Panc1 (cell line): ENCODE data around the gene C3orf70. TPM values are rescaled to one million over a fixed set of nuclear protein-coding genes. Genes with fewer than 3 reads are reported as not detected.

Source experiments
- ATAC-seq: fragments of 200-7000 bp; cut with Tn5 transposase; 2 replicates; pipeline ENCODE4 v1.9.1; 2020; ENCODE audit warnings: mild to moderate bottlenecking, moderate library complexity
- BruUV-seq: library from RNA; stranded (reverse); fragments of 400-500 nt; replicated peaks from 2 replicates; lab custom pipeline; 2021; lab: Mats Ljungman, UMichigan
- CTCF ChIA-PET: fragments of 300-600 bp; sonication (Branson Sonifier 250); formaldehyde crosslinking; loops from one replicate; lab custom pipeline; 2022; ENCODE audit warnings: antibody characterized with exemption; lab: Charles Lee
- POLR2A ChIA-PET: fragments of 300-600 bp; sonication (Branson Sonifier 250); formaldehyde crosslinking; loops from one replicate; lab custom pipeline; 2022; ENCODE audit warnings: antibody characterized with exemption; lab: Charles Lee
- DNase-seq: peaks from one replicate; pipeline ENCODE4 v3.0.0-alpha.2; 2010; ENCODE audit warnings: low read depth, low spot score
- H3K27ac ChIP-seq: 2 replicates; pipeline ENCODE4 v1.5.1; 2011; ENCODE audit warnings: mild to moderate bottlenecking, low read length, inconsistent platforms
- H3K27me3 ChIP-seq: fragments of 200-500 bp; sonication (Bioruptor generic); 2 replicates; pipeline ENCODE4 v1.6.0; 2014; ENCODE audit warnings: low read length, inconsistent platforms; ENCODE audit not compliant: control insufficient read depth, insufficient read depth
- H3K36me3 ChIP-seq: fragments of 200-500 bp; sonication (Bioruptor generic); 2 replicates; pipeline ENCODE4 v1.5.1; 2014; ENCODE audit warnings: inconsistent platforms, mild to moderate bottlenecking, low read length, moderate library complexity; ENCODE audit not compliant: control insufficient read depth, insufficient read depth
- H3K4me1 ChIP-seq: 2 replicates; pipeline ENCODE4 v1.5.1; 2011; ENCODE audit warnings: inconsistent platforms, mild to moderate bottlenecking, low read length, moderate library complexity; ENCODE audit not compliant: control insufficient read depth, insufficient read depth
- H3K4me3 ChIP-seq, 2 experiments: 2 replicates each; pipeline ENCODE4 v1.5.1; 2011 to 2012; ENCODE audit warnings: low read depth in 2 of 2, low read length in 2 of 2, mild to moderate bottlenecking in 2 of 2, inconsistent platforms in 1 of 2, moderate library complexity in 1 of 2
- H3K9me3 ChIP-seq: fragments of 200-500 bp; sonication (Bioruptor generic); 2 replicates; pipeline ENCODE4 v1.5.1; 2014; ENCODE audit warnings: low read depth, mild to moderate bottlenecking, inconsistent platforms, low read length, moderate library complexity; ENCODE audit not compliant: control insufficient read depth, insufficient read depth
- POLR2AphosphoS5 ChIP-seq: IDR thresholded peaks from 2 replicates; pipeline ENCODE4 v1.6.1; 2012; ENCODE audit warnings: mild to moderate bottlenecking, low read depth, low read length, moderate library complexity
- REST ChIP-seq, 2 experiments: IDR thresholded peaks; 2 replicates each; pipeline ENCODE4 v1.6.1; 2011 to 2012; ENCODE audit warnings: low read depth in 2 of 2, control low read depth in 1 of 2, low read length in 1 of 2, mild to moderate bottlenecking in 1 of 2, moderate library complexity in 1 of 2; ENCODE audit not compliant: insufficient read depth in 1 of 2
- SIN3A ChIP-seq: IDR thresholded peaks from 2 replicates; pipeline ENCODE4 v1.6.1; 2012; ENCODE audit warnings: low read depth, mild to moderate bottlenecking, low read length, moderate library complexity, borderline replicate concordance; ENCODE audit not compliant: insufficient read depth
- TCF7L2 ChIP-seq: IDR thresholded peaks from 2 replicates; pipeline ENCODE4 v1.6.1; 2011; ENCODE audit warnings: mild to moderate bottlenecking, low read depth, low read length, inconsistent platforms
- in situ Hi-C: cut with HindIII; loops from 2 replicates; pipeline ENCODE4 v1.10.0; 2016; ENCODE audit warnings: low sequenced_read_pairs, low pct_unique_long_range_greater_than_20kb
- intact Hi-C: fragments of 100-400 bp; cut with micrococcal nuclease; formaldehyde crosslinking; loops from one replicate; pipeline ENCODE4 v1.10.0; 2022; ENCODE audit not compliant: unreplicated experiment
- total RNA-seq: library from RNA; stranded (reverse); gene quantifications from one replicate; pipeline ENCODE4 v1.2.1, GENCODE V29; 2021; ENCODE audit not compliant: unreplicated experiment
- TF ChIP-seq, protein P1 (sequence below): fragments of 450-650 bp; IDR thresholded peaks from 2 replicates; pipeline ENCODE4 v1.5.1; 2017; ENCODE audit warnings: mild to moderate bottlenecking

Gene C3orf70
- total RNA-seq, 1 experiment from 2014 or later, result 0.10 TPM

DNA sequence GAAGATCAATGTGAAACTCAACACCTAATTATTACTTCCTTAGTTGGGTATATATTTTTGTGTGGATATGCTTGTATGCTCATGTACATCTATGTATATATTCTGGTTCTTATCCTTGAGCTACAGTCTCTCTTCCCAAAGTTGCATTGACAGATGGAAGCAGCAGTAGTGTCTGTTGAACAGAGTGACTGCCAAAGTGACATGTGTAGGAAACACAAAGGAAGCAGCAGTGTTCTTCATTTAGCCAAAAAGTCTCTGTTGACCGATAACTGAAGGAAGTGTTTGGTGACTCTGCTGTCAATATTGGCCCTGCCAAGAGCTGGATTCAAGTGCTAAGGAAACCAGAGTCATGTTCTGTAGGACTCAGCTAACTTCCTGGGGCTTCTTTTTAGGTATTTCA lies 123.8 kb downstream of the C3orf70 start:
- H3K4me3 ChIP-seq, result no peak overlapping the region
- intact Hi-C loops, result no loop called here
- no peaks in the 10 kb centered on the region for H3K27me3 ChIP-seq
- H3K9me3 ChIP-seq, result no peaks in the 10 kb centered on the region
- BruUV-seq, result no TSS peak
- ATAC-seq, result no peak
- DNase-seq, result no peak
- in situ Hi-C loops, result no loop called here
- no peak overlapping the region for H3K27ac ChIP-seq
- ChIA-PET CTCF (no interaction called here), POLR2A (no interaction called here)
- TF ChIP-seq, protein P1, sequence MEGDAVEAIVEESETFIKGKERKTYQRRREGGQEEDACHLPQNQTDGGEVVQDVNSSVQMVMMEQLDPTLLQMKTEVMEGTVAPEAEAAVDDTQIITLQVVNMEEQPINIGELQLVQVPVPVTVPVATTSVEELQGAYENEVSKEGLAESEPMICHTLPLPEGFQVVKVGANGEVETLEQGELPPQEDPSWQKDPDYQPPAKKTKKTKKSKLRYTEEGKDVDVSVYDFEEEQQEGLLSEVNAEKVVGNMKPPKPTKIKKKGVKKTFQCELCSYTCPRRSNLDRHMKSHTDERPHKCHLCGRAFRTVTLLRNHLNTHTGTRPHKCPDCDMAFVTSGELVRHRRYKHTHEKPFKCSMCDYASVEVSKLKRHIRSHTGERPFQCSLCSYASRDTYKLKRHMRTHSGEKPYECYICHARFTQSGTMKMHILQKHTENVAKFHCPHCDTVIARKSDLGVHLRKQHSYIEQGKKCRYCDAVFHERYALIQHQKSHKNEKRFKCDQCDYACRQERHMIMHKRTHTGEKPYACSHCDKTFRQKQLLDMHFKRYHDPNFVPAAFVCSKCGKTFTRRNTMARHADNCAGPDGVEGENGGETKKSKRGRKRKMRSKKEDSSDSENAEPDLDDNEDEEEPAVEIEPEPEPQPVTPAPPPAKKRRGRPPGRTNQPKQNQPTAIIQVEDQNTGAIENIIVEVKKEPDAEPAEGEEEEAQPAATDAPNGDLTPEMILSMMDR, result no peak
- no peak for TF ChIP-seq TCF7L2
- TF ChIP-seq POLR2AphosphoS5, result no peak
- no peak for TF ChIP-seq SIN3A
- TF ChIP-seq REST (IDR thresholded peaks at IDR 0.05; ENCODE audit: insufficient read depth in 1 of 2, low read depth in 2 of 2, low read length in 1 of 2), result no peak
- H3K36me3 ChIP-seq, result no peaks in the 10 kb centered on the region
- no peaks in the 10 kb centered on the region for H3K4me1 ChIP-seq

- no peak overlapping the region for H3K27ac ChIP-seq
- no peak for DNase-seq
- ATAC-seq, result no peak
- H3K4me1 ChIP-seq, result no peaks in the 10 kb centered on the region
- intact Hi-C loops (no loop called here), in situ Hi-C loops (no loop called here)
- H3K27me3 ChIP-seq, result no peaks in the 10 kb centered on the region
- no peak overlapping the region for H3K4me3 ChIP-seq
- no TSS peak for BruUV-seq
- CTCF ChIA-PET, result no interaction called here
- no peaks in the 10 kb centered on the region for H3K9me3 ChIP-seq
- POLR2A ChIA-PET, result no interaction called here
- H3K36me3 ChIP-seq, result no peaks in the 10 kb centered on the region
- TF ChIP-seq REST (IDR thresholded peaks at IDR 0.05; ENCODE audit: insufficient read depth in 1 of 2, low read depth in 2 of 2, low read length in 1 of 2), result no peak
- no peak for TF ChIP-seq SIN3A
- TF ChIP-seq TCF7L2, result no peak
- TF ChIP-seq, protein P1, result no peak
- TF ChIP-seq POLR2AphosphoS5, result no peak
These were observed 124.7 kb downstream of the C3orf70 start for GRCh38 chr3:185028121-185028520.

Other genes with a start within 250 kb of the C3orf70 start
- gene EHHADH, start 101.0 kb upstream of the C3orf70 start, total RNA-seq, result 7.8 TPM
- gene MAP3K13, start 210.1 kb upstream of the C3orf70 start, total RNA-seq, result 26.6 TPM